Bronchial epithelial cell (primary cell): ENCODE results near the gene TM2D1. TPM values are rescaled to one million over a fixed set of nuclear protein-coding genes. Genes with fewer than 3 reads are reported as not detected.
"Not testable (repeated sequence)": the region's sequence is repeated elsewhere in the genome, so short reads cannot be mapped to it uniquely, and the experiment has no call there.

Experiments used
- DNase-seq: peaks from one replicate; pipeline ENCODE4 v3.0.0-alpha.2; 2010; ENCODE audit warnings: low read depth
- FAIRE-seq: peaks from 2 replicates; lab custom pipeline; 2011; peaks lifted over from hg19 to GRCh38; lab: Jason Lieb, UNC
- H3K27me3 ChIP-seq: 2 replicates; pipeline ENCODE4 v1.5.1; 2011; ENCODE audit warnings: low read length; ENCODE audit not compliant: control insufficient read depth, insufficient read depth
- H3K36me3 ChIP-seq: 2 replicates; pipeline ENCODE4 v1.5.1; 2011; ENCODE audit warnings: low read length; ENCODE audit not compliant: control insufficient read depth, insufficient read depth
- H3K4me3 ChIP-seq: 2 replicates; pipeline ENCODE4 v1.5.1; 2011; ENCODE audit warnings: mild to moderate bottlenecking, low read depth, low read length, control low read depth
- CTCF ChIP-seq: IDR thresholded peaks from 2 replicates; pipeline ENCODE4 v1.5.1; 2011; ENCODE audit warnings: mild to moderate bottlenecking, moderate library complexity, low read length, control low read depth, inconsistent platforms; ENCODE audit not compliant: insufficient read depth, severe bottlenecking
- total RNA-seq: library from RNA; depleted of rRNA; stranded (reverse); fragments of >200 nt; gene quantifications from 2 replicates; pipeline ENCODE4 v1.2.1, GENCODE V29; 2014

TM2D1 gene
- total RNA-seq, 1 donor from 2014 or later, result 45.5 TPM

DNA sequence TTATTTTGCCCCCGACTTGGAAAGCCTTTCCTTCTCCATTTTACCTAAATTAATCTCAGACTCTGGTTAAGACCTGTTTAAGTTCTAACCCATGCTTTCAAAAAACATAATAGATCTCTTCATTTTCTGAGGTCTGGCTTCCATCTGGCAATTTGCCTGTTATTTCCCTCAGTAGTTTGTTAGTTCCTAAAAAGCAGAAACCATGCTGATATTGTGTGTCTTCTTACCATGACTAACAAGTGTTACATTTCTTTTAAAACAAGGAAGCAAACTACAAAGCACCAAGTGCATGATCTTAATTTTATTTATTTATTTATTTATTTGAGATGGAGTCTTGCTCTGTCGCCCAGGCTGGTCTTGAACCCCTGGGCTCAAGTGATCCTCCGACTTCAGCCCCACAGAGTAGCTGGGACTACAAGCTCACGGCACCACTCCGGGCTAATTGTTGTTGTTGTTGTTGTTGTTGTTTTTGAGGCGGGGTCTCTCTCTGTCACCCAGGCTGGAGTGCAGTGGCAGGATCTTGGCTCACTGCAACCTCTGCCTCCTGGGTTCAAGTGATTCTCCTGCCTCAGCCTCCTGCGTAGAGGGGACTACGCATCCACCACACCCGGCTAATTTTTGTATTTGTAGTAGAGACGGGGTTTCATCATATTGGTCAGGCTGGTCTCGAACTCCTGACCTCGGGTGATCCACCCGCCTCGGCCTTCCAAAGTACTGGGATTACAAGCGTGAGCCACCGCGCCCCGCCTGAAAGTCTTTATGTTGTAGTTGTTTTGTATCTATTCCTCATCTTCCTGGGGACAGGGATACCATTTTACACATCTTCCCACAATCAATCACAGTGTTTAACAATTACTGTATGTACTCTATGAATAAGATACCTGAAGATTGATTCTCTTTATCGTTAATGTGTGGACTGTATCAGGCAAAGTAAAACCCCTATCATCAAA lies 16.1 kb upstream of the TM2D1 start:
- Histone ChIP-seq H3K4me3 (peak overlapping the region; percentile 92), H3K36me3 (no peaks in the 10 kb centered on the region), H3K27me3 (no peaks in the 10 kb centered on the region)
- FAIRE-seq (no peak), DNase-seq (no peak)
- no peak for TF ChIP-seq CTCF

DNA sequence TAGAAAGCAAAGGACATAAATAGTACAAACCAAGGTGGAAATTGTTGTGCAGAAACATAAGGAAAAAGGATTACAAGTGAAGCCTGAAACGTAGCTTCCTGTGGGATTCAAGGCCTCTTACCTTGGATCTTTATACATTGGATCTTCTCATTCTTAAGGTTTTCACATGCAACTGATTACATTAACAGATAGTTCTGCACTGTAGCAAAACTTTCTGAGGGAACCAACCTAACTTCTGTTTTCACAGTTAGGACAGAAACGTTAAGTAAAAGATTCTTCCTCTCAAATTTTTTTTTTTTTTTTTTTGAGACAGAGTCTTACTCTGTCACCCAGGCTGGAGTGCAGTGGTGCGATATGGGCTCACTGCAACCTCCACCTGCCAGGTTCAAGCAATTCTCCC lies 7.8 kb upstream of the TM2D1 start:
- FAIRE-seq, result no peak
- no peak overlapping the region for H3K4me3 ChIP-seq
- H3K36me3 ChIP-seq, result no peaks in the 10 kb centered on the region
- DNase-seq, result no peak
- TF ChIP-seq CTCF, result no peak
- no peaks in the 10 kb centered on the region for H3K27me3 ChIP-seq

- not testable (repeated sequence) for H3K27me3 ChIP-seq, FAIRE-seq, H3K4me3 ChIP-seq, H3K36me3 ChIP-seq, DNase-seq
These were observed 5.7 kb upstream of the TM2D1 start for GRCh38 chr1:61730679-61731078.

DNA sequence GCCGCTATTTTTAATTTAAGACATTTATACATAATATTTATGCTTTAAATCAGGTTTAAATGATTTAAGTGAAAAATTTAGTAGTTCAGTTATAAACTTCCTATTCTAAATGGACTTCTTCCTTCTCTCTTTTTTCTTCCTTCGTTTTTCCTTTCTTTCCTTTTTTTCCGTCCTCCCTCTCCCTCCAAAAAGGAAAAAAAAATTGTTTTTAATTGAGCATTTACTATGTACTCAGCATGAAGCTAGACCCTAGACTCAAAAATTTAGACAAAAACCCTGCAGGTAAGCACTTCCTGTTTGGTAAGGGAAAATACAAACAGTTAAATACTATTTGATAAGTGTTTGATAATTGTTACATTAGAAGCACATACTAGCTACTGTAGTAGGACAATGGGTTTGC lies 2.6 kb upstream of the TM2D1 start:
- Histone ChIP-seq H3K27me3 (no peaks in the 10 kb centered on the region), H3K4me3 (no peak overlapping the region), H3K36me3 (no peaks in the 10 kb centered on the region)
- FAIRE-seq (no peak), DNase-seq (no peak)
- no peak for TF ChIP-seq CTCF

DNA sequence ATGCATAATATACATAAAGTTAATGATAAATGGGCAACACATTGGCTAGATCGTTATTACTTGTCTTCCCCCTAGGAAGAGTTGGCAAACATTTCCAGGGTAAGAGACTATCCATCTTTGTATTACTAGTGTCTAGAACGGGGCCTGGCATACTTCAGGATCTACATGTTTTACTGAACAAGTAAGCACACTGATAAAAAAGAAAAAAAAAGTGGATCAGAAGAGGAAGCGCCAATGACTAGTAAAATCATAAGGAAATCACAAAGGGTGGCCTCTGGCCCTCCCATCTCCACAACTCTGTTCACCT lies 482 bp downstream of the TM2D1 start:
- H3K36me3 ChIP-seq, result no peaks in the 10 kb centered on the region

GRCh38 chr1:61718996-61719663 lies 5.8 kb downstream of the TM2D1 start:
- not testable (repeated sequence) for DNase-seq, H3K36me3 ChIP-seq

More for the DNA sequence above, 482 bp downstream of the TM2D1 start:
- no peaks in the 10 kb centered on the region for H3K27me3 ChIP-seq
- no peak for TF ChIP-seq CTCF
- FAIRE-seq (no peak), DNase-seq (peak; percentile 9)
- H3K4me3 ChIP-seq, result peak overlapping the region; percentile 100

More at GRCh38 chr1:61718996-61719663, 5.8 kb downstream of the TM2D1 start:
- not testable (repeated sequence) for FAIRE-seq, H3K27me3 ChIP-seq, H3K4me3 ChIP-seq
